ENCODE results near the gene MPG. TPM values are rescaled to one million over a fixed set of nuclear protein-coding genes. Genes with fewer than 3 reads are reported as not detected.

The MPG gene
- total RNA-seq, 1 donor from 2014 or later, result 43.4 TPM

GRCh38 chr16:56231-56927, 21.6 kb upstream of the MPG start:
- H3K27ac Mint-ChIP-seq, result no peak overlapping the region
- no peaks in the 10 kb centered on the region for H3K27me3 Mint-ChIP-seq (ENCODE audit: low read depth)
- H3K36me3 Mint-ChIP-seq, result peaks cover 12% of the 10 kb centered on the region
- no peak for DNase-seq (ENCODE audit: low spot score in 2 of 2, unreplicated experiment in 2 of 2)
- TF ChIP-seq CTCF (IDR thresholded peaks at IDR 0.05; ENCODE audit: unreplicated experiment), result no peak
- no peak overlapping the region for H3K4me3 Mint-ChIP-seq
- peaks cover 27% of the 10 kb centered on the region for H3K4me1 Mint-ChIP-seq
- no peaks in the 10 kb centered on the region for H3K9me3 Mint-ChIP-seq

DNA sequence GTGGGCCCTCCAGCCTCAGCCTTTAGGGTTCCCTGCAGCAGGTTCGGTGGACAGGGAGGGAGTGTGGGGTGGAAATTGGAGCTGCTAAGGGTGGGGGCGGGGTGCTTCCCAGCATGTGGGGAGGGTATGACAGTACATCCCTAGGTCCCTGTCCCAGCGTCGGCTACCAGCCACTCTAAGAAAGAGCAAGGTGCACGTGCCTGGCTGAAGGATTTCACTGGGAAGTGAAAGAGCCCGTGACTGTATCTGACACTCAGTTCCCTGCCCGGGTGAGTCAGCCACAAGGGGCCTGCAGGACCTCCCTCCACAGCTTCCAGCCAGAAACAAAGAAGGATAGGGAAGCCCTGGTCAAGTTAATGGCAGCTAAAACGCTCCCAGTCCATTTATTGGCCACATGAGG, 20.3 kb upstream of the MPG start:
- no peak for TF ChIP-seq CTCF (IDR thresholded peaks at IDR 0.05; ENCODE audit: unreplicated experiment)
- H3K27ac Mint-ChIP-seq, result no peak overlapping the region
- DNase-seq (ENCODE audit: low spot score in 2 of 2, unreplicated experiment in 2 of 2), result no peak
- H3K4me3 Mint-ChIP-seq, result no peak overlapping the region
- H3K27me3 Mint-ChIP-seq (ENCODE audit: low read depth), result no peaks in the 10 kb centered on the region
- H3K9me3 Mint-ChIP-seq, result no peaks in the 10 kb centered on the region
- H3K36me3 Mint-ChIP-seq, result peaks cover 12% of the 10 kb centered on the region
- H3K4me1 Mint-ChIP-seq, result peaks cover 25% of the 10 kb centered on the region

GRCh38 chr16:58491-59439, 19.3 kb upstream of the MPG start:
- Mint-ChIP-seq H3K27me3 (ENCODE audit: low read depth) (no peaks in the 10 kb centered on the region), H3K9me3 (no peaks in the 10 kb centered on the region), H3K27ac (no peak overlapping the region), H3K4me3 (no peak overlapping the region), H3K36me3 (peaks cover 12% of the 10 kb centered on the region), H3K4me1 (peaks cover 19% of the 10 kb centered on the region)
- DNase-seq (ENCODE audit: low spot score in 2 of 2, unreplicated experiment in 2 of 2), result no peak
- TF ChIP-seq CTCF (IDR thresholded peaks at IDR 0.05; ENCODE audit: unreplicated experiment), result no peak

GRCh38 chr16:59440-60059, 18.5 kb upstream of the MPG start:
- TF ChIP-seq CTCF (IDR thresholded peaks at IDR 0.05; ENCODE audit: unreplicated experiment), result no peak
- H3K9me3 Mint-ChIP-seq, result no peaks in the 10 kb centered on the region
- no peaks in the 10 kb centered on the region for H3K27me3 Mint-ChIP-seq (ENCODE audit: low read depth)
- peaks cover 18% of the 10 kb centered on the region for H3K4me1 Mint-ChIP-seq
- DNase-seq (ENCODE audit: low spot score in 2 of 2, unreplicated experiment in 2 of 2), result no peak
- H3K36me3 Mint-ChIP-seq, result peaks cover 15% of the 10 kb centered on the region
- H3K4me3 Mint-ChIP-seq, result no peak overlapping the region
- H3K27ac Mint-ChIP-seq, result no peak overlapping the region

DNA sequence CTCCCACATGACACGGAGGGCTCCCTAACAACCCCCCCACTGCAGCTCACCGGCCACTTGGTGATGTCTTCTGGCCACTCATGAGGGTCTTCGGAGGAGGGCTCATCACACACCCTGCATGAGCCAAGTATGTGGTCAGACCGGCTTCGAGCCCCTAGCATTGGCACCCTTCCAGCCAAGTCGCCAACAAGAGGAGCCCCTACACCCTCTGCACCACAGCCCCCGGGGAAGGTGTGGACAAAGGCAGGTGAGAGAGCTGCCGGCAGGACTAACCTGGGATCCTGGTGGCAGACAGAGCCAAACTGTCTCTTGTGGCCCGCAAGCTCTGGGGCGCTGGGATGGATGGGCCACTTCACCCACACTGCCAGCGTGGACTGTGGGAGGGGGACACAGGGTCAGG, 17.9 kb upstream of the MPG start:
- DNase-seq (ENCODE audit: low spot score in 2 of 2, unreplicated experiment in 2 of 2), result no peak
- Mint-ChIP-seq H3K36me3 (peaks cover 15% of the 10 kb centered on the region), H3K9me3 (no peaks in the 10 kb centered on the region), H3K4me3 (no peak overlapping the region), H3K27ac (no peak overlapping the region), H3K4me1 (peaks cover 16% of the 10 kb centered on the region), H3K27me3 (ENCODE audit: low read depth) (no peaks in the 10 kb centered on the region)
- no peak for TF ChIP-seq CTCF (IDR thresholded peaks at IDR 0.05; ENCODE audit: unreplicated experiment)
